Stimulated activated CD8-positive, alpha-beta memory T cell treated with anti-CD3 and anti-CD28 coated beads, Interleukin-15, amount 100 ng/mL, for 24 hours (primary cell): ENCODE results near the gene COX18.

Source experiments
- DNase-seq: peaks from one replicate; pipeline ENCODE4 v3.0.0-alpha.2; 2020; ENCODE audit warnings: low read depth

Gene COX18

GRCh38 chr4:73069338-73070073, at the start of gene COX18:
COX18 (minus strand) TSS chr4:73069716; CDS start chr4:73069649, 67 bp downstream.
- DNase-seq, result peak; percentile 89

GRCh38 chr4:73109493-73109892, 40.0 kb upstream of the COX18 start:
- DNase-seq, result no peak

- no peak for DNase-seq
Measured at GRCh38 chr4:73104695-73105094, 35.2 kb upstream of the COX18 start.

- DNase-seq, result no peak
Measured at GRCh38 chr4:73103799-73104503, 34.4 kb upstream of the COX18 start.

- no peak for DNase-seq
Measured at GRCh38 chr4:73099143-73099542, 29.6 kb upstream of the COX18 start.

GRCh38 chr4:73098713-73099112, 29.2 kb upstream of the COX18 start:
- no peak for DNase-seq

- DNase-seq, result no peak
Measured at GRCh38 chr4:73098016-73098415, 28.5 kb upstream of the COX18 start.

- DNase-seq, result no peak
Measured at GRCh38 chr4:73092868-73093267, 23.4 kb upstream of the COX18 start.

GRCh38 chr4:73090738-73091137, 21.2 kb upstream of the COX18 start:
- DNase-seq, result no peak

- no peak for DNase-seq
Measured at GRCh38 chr4:73087871-73088270, 18.4 kb upstream of the COX18 start.

- no peak for DNase-seq
Measured at GRCh38 chr4:73086095-73086868, 16.8 kb upstream of the COX18 start.

GRCh38 chr4:73080789-73081188, 11.3 kb upstream of the COX18 start:
- DNase-seq, result no peak

GRCh38 chr4:73075832-73076231, 6.3 kb upstream of the COX18 start:
- DNase-seq, result no peak

- no peak for DNase-seq
Measured at GRCh38 chr4:73070074-73070390, 516 bp upstream of the COX18 start.

GRCh38 chr4:73068491-73069337, 802 bp downstream of the COX18 start:
- no peak for DNase-seq

- DNase-seq, result no peak
Measured at GRCh38 chr4:73067971-73068394, 1.5 kb downstream of the COX18 start.

GRCh38 chr4:73066928-73067327, 2.6 kb downstream of the COX18 start:
- DNase-seq, result no peak

- no peak for DNase-seq
Measured at GRCh38 chr4:73066445-73066844, 3.1 kb downstream of the COX18 start.

GRCh38 chr4:73064536-73064935, 5.0 kb downstream of the COX18 start:
- no peak for DNase-seq

GRCh38 chr4:73055241-73055897, 14.1 kb downstream of the COX18 start:
- no peak for DNase-seq

GRCh38 chr4:73053974-73054480, 15.5 kb downstream of the COX18 start:
- no peak for DNase-seq
